Astrocyte (in vitro differentiated cells and primary cell): ENCODE measurements around the gene CCNB2. TPM values are rescaled to one million over a fixed set of nuclear protein-coding genes. Genes with fewer than 3 reads are reported as not detected.

Experiments used
- DNase-seq: peaks from one replicate; pipeline ENCODE4 v3.0.0-alpha.2; 2010; ENCODE audit warnings: low read depth
- FAIRE-seq: peaks from 2 replicates; lab custom pipeline; 2011; peaks lifted over from hg19 to GRCh38; lab: Jason Lieb, UNC
- H2AFZ ChIP-seq: 2 replicates; pipeline ENCODE4 v1.6.0; 2012; ENCODE audit warnings: low read depth, low read length, inconsistent platforms
- H3K27ac ChIP-seq: 2 replicates; pipeline ENCODE4 v1.5.1; 2011; ENCODE audit warnings: low read depth, low read length, inconsistent platforms
- H3K27me3 ChIP-seq: 2 replicates; pipeline ENCODE4 v1.6.0; 2011; ENCODE audit warnings: low read length, inconsistent platforms; ENCODE audit not compliant: insufficient read depth
- H3K36me3 ChIP-seq: 2 replicates; pipeline ENCODE4 v1.5.1; 2011; ENCODE audit warnings: low read length, inconsistent platforms; ENCODE audit not compliant: insufficient read depth
- H3K4me1 ChIP-seq: 2 replicates; pipeline ENCODE4 v1.5.1; 2011; ENCODE audit warnings: low read length, inconsistent platforms; ENCODE audit not compliant: insufficient read depth
- H3K4me2 ChIP-seq: 2 replicates; pipeline ENCODE4 v1.6.0; 2012; ENCODE audit warnings: low read length, inconsistent platforms
- H3K4me3 ChIP-seq: 2 replicates; pipeline ENCODE4 v1.5.1; 2011; ENCODE audit warnings: low read depth, mild to moderate bottlenecking, low read length, inconsistent platforms; ENCODE audit not compliant: insufficient read depth
- H3K79me2 ChIP-seq: 2 replicates; pipeline ENCODE4 v1.6.0; 2012; ENCODE audit warnings: mild to moderate bottlenecking, low read length, inconsistent platforms; ENCODE audit not compliant: insufficient read depth
- H3K9ac ChIP-seq: 2 replicates; pipeline ENCODE4 v1.6.0; 2012; ENCODE audit warnings: mild to moderate bottlenecking, low read length, inconsistent platforms
- H3K9me3 ChIP-seq: 2 replicates; pipeline ENCODE4 v1.5.1; 2012; ENCODE audit warnings: low read depth, mild to moderate bottlenecking, low read length, inconsistent platforms; ENCODE audit not compliant: insufficient read depth
- H4K20me1 ChIP-seq: 2 replicates; pipeline ENCODE4 v1.6.0; 2012; ENCODE audit warnings: low read length, inconsistent platforms; ENCODE audit not compliant: insufficient read depth
- H3K27ac Mint-ChIP-seq: one replicate; pipeline ENCODE4 v1.8.0; 2021; ENCODE audit warnings: mild to moderate bottlenecking, mixed read lengths; ENCODE audit not compliant: unreplicated experiment
- H3K27me3 Mint-ChIP-seq: one replicate; pipeline ENCODE4 v1.8.0; 2021; ENCODE audit warnings: low read depth, mixed read lengths; ENCODE audit not compliant: unreplicated experiment
- H3K36me3 Mint-ChIP-seq: one replicate; pipeline ENCODE4 v1.8.0; 2021; ENCODE audit warnings: low read depth, mixed read lengths; ENCODE audit not compliant: unreplicated experiment
- H3K4me1 Mint-ChIP-seq: one replicate; pipeline ENCODE4 v1.8.0; 2021; ENCODE audit warnings: low read depth, mixed read lengths; ENCODE audit not compliant: unreplicated experiment
- H3K4me3 Mint-ChIP-seq: one replicate; pipeline ENCODE4 v1.8.0; 2021; ENCODE audit warnings: mild to moderate bottlenecking, moderate library complexity, mixed read lengths; ENCODE audit not compliant: unreplicated experiment
- H3K9me3 Mint-ChIP-seq: one replicate; pipeline ENCODE4 v1.8.0; 2021; ENCODE audit warnings: mild to moderate bottlenecking, mixed read lengths; ENCODE audit not compliant: unreplicated experiment
- CTCF ChIP-seq: IDR thresholded peaks from 2 replicates; pipeline ENCODE4 v1.5.1; 2011; ENCODE audit warnings: low read depth, mild to moderate bottlenecking, inconsistent platforms, low read length, moderate library complexity; ENCODE audit not compliant: insufficient read depth
- EZH2 ChIP-seq: IDR thresholded peaks from 2 replicates; pipeline ENCODE4 v1.6.1; 2012; ENCODE audit warnings: mild to moderate bottlenecking, low read length, inconsistent platforms; ENCODE audit not compliant: insufficient read depth
- total RNA-seq: library from RNA; stranded (reverse); gene quantifications from 2 replicates; pipeline ENCODE4 v1.2.1, GENCODE V29; 2021

CCNB2 gene
- total RNA-seq, 1 donor from 2014 or later, result 7.9 TPM

GRCh38 chr15:59116141-59116540, 11.2 kb downstream of the CCNB2 start:
- H3K79me2 ChIP-seq, result peaks cover 12% of the 10 kb centered on the region
- no peaks in the 10 kb centered on the region for H3K9me3 ChIP-seq
- H3K4me1 ChIP-seq, result no peaks in the 10 kb centered on the region
- H3K27me3 ChIP-seq, result no peaks in the 10 kb centered on the region
- H3K4me3 Mint-ChIP-seq, result no peak overlapping the region
- no peak overlapping the region for H3K4me3 ChIP-seq
- H3K27ac ChIP-seq, result no peak overlapping the region
- H3K27me3 Mint-ChIP-seq, result no peaks in the 10 kb centered on the region
- H3K4me1 Mint-ChIP-seq, result no peaks in the 10 kb centered on the region
- H2AFZ ChIP-seq, result no peak overlapping the region
- TF ChIP-seq CTCF (no peak), EZH2 (no peak)
- H3K36me3 ChIP-seq, result peaks cover 36% of the 10 kb centered on the region
- no peaks in the 10 kb centered on the region for H3K9me3 Mint-ChIP-seq
- FAIRE-seq (no peak), DNase-seq (peak; percentile 59)
- H3K36me3 Mint-ChIP-seq, result peaks cover 6% of the 10 kb centered on the region
- H3K9ac ChIP-seq, result no peak overlapping the region
- H3K4me2 ChIP-seq, result no peak overlapping the region
- peaks cover 6% of the 10 kb centered on the region for H4K20me1 ChIP-seq
- no peak overlapping the region for H3K27ac Mint-ChIP-seq

- Mint-ChIP-seq H3K27me3 (no peaks in the 10 kb centered on the region), H3K4me3 (no peak overlapping the region), H3K27ac (no peak overlapping the region), H3K36me3 (peaks cover 6% of the 10 kb centered on the region), H3K9me3 (no peaks in the 10 kb centered on the region), H3K4me1 (no peaks in the 10 kb centered on the region)
- Histone ChIP-seq H3K9me3 (no peaks in the 10 kb centered on the region), H3K27me3 (no peaks in the 10 kb centered on the region), H3K36me3 (peaks cover 33% of the 10 kb centered on the region), H2AFZ (no peak overlapping the region), H3K4me3 (no peak overlapping the region), H3K4me1 (no peaks in the 10 kb centered on the region), H3K9ac (no peak overlapping the region), H3K27ac (no peak overlapping the region), H4K20me1 (peaks cover 6% of the 10 kb centered on the region), H3K4me2 (no peak overlapping the region), H3K79me2 (peaks cover 7% of the 10 kb centered on the region)
- FAIRE-seq, result no peak
- no peak for DNase-seq
- TF ChIP-seq CTCF, result no peak
- TF ChIP-seq EZH2, result no peak
These were observed 11.8 kb downstream of the CCNB2 start for GRCh38 chr15:59116771-59117170.

- H3K27ac Mint-ChIP-seq, result no peak overlapping the region
- H3K27me3 Mint-ChIP-seq, result no peaks in the 10 kb centered on the region
- H3K9me3 ChIP-seq, result no peaks in the 10 kb centered on the region
- H3K4me1 ChIP-seq, result no peaks in the 10 kb centered on the region
- H3K79me2 ChIP-seq, result no peaks in the 10 kb centered on the region
- H3K4me3 ChIP-seq, result no peak overlapping the region
- no peak for TF ChIP-seq EZH2
- TF ChIP-seq CTCF, result no peak
- no peaks in the 10 kb centered on the region for H4K20me1 ChIP-seq
- H3K4me1 Mint-ChIP-seq, result no peaks in the 10 kb centered on the region
- no peak overlapping the region for H2AFZ ChIP-seq
- no peak overlapping the region for H3K9ac ChIP-seq
- peaks cover 2% of the 10 kb centered on the region for H3K36me3 Mint-ChIP-seq
- no peak overlapping the region for H3K4me2 ChIP-seq
- H3K9me3 Mint-ChIP-seq, result no peaks in the 10 kb centered on the region
- no peak overlapping the region for H3K27ac ChIP-seq
- no peak overlapping the region for H3K4me3 Mint-ChIP-seq
- no peaks in the 10 kb centered on the region for H3K27me3 ChIP-seq
- no peak for FAIRE-seq
- no peak for DNase-seq
- H3K36me3 ChIP-seq, result peaks cover 29% of the 10 kb centered on the region
These were observed 14.7 kb downstream of the CCNB2 start for GRCh38 chr15:59119625-59120024.
